ACHN (cell line): ENCODE results near the gene MSH3.
"Not testable (repeated sequence)": the region's sequence is repeated elsewhere in the genome, so short reads cannot be mapped to it uniquely, and the experiment has no call there.

Source experiments
- DNase-seq: peaks from one replicate; pipeline ENCODE4 v3.0.0-alpha.2; 2015
- in situ Hi-C: cut with HindIII; loops from 2 replicates; pipeline ENCODE4 v1.10.0; 2017; ENCODE audit warnings: low sequenced_read_pairs, low pct_ligation_motif_present, low pct_unique_long_range_greater_than_20kb

Gene MSH3

GRCh38 chr5:80739496-80739895 is 85.0 kb downstream of the MSH3 start:
- in situ Hi-C loops: no loop called here
- DNase-seq: no peak

- in situ Hi-C loops: no loop called here
- no peak for DNase-seq
Observed at GRCh38 chr5:80739898-80740297, 85.4 kb downstream of the MSH3 start.

GRCh38 chr5:80740488-80740887 is 86.0 kb downstream of the MSH3 start:
- DNase-seq, in situ Hi-C loops: not testable (repeated sequence)

GRCh38 chr5:80740999-80741398 is 86.5 kb downstream of the MSH3 start:
- in situ Hi-C loops: no loop called here
- DNase-seq: no peak

GRCh38 chr5:80744149-80744548 is 89.7 kb downstream of the MSH3 start:
- no peak for DNase-seq
- in situ Hi-C loops: no loop called here

- in situ Hi-C loops: no loop called here
- DNase-seq: peak; percentile 20
Observed at GRCh38 chr5:80745490-80745889, 91.0 kb downstream of the MSH3 start.

- no peak for DNase-seq
Observed at GRCh38 chr5:80747922-80748321, 93.5 kb downstream of the MSH3 start.

GRCh38 chr5:80752427-80752826 is 98.0 kb downstream of the MSH3 start:
- DNase-seq: no peak
- in situ Hi-C loops: no loop called here

More at GRCh38 chr5:80747922-80748321, 93.5 kb downstream of the MSH3 start:
- in situ Hi-C loops: no loop called here

- no peak for DNase-seq
- in situ Hi-C loops: no loop called here
Observed at GRCh38 chr5:80753712-80754111, 99.3 kb downstream of the MSH3 start.

GRCh38 chr5:80754900-80755299 is 100.4 kb downstream of the MSH3 start:
- no peak for DNase-seq
- in situ Hi-C loops: no loop called here

- no peak for DNase-seq
- in situ Hi-C loops: no loop called here
Observed at GRCh38 chr5:80755626-80756025, 101.2 kb downstream of the MSH3 start.

GRCh38 chr5:80756292-80756691 is 101.8 kb downstream of the MSH3 start:
- in situ Hi-C loops: no loop called here
- no peak for DNase-seq

GRCh38 chr5:80757290-80757689 is 102.8 kb downstream of the MSH3 start:
- no peak for DNase-seq
- in situ Hi-C loops: no loop called here

- no peak for DNase-seq
- in situ Hi-C loops: no loop called here
Observed at GRCh38 chr5:80759866-80760577, 105.6 kb downstream of the MSH3 start.

GRCh38 chr5:80760680-80761079 is 106.2 kb downstream of the MSH3 start:
- in situ Hi-C loops: no loop called here
- no peak for DNase-seq

GRCh38 chr5:80761176-80761575 is 106.7 kb downstream of the MSH3 start:
- no peak for DNase-seq
- in situ Hi-C loops: no loop called here

GRCh38 chr5:80761966-80762365 is 107.5 kb downstream of the MSH3 start:
- in situ Hi-C loops: no loop called here
- DNase-seq: no peak

GRCh38 chr5:80762573-80762972 is 108.1 kb downstream of the MSH3 start:
- DNase-seq: no peak
- in situ Hi-C loops: no loop called here

GRCh38 chr5:80763211-80763610 is 108.8 kb downstream of the MSH3 start:
- DNase-seq: no peak
- in situ Hi-C loops: no loop called here

GRCh38 chr5:80763873-80764647 is 109.6 kb downstream of the MSH3 start:
- in situ Hi-C loops: no loop called here
- no peak for DNase-seq
